Peyer's patch (tissue), 4 donors: ENCODE results near the gene LHFPL4.

Experiments used
- POLR2A ChIP-seq, 2 donors: fragments of 450-650 bp; IDR thresholded peaks; one replicate each; pipeline ENCODE4 v1.5.1; 2017; ENCODE audit warnings: antibody characterized with exemption in 2 of 2, mild to moderate bottlenecking in 2 of 2, moderate library complexity in 2 of 2
- TF ChIP-seq, protein P1 (sequence below), 6 experiments: fragments of 450-650 bp in 4 of 6; fragments of 200-600 bp in 2 of 6; sonication (generic) in 1 of 6; IDR thresholded peaks; one replicate each; pipeline ENCODE4 v1.5.1; 2017 to 2019; ENCODE audit warnings: antibody characterized with exemption in 6 of 6, mild to moderate bottlenecking in 3 of 6, moderate library complexity in 1 of 6

DNA sequence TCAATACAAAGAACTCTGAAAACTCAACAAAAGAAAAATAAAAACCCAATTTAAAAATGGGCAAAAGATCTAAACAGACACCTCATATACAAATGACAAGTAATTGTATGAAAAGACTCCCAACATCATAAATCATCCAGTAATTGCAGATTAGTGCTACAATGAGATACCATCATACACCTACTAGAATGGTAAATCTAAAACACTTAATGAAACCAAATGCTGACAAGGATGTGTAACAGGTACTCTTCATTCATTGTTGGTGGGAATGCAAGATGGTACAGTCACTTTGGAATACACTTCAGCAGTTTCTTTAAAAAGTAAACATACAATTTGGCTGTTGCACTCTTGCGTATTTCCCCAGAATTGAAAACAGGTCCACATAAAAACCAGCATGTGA is 68.4 kb downstream of the LHFPL4 start:
- TF ChIP-seq, protein P1, sequence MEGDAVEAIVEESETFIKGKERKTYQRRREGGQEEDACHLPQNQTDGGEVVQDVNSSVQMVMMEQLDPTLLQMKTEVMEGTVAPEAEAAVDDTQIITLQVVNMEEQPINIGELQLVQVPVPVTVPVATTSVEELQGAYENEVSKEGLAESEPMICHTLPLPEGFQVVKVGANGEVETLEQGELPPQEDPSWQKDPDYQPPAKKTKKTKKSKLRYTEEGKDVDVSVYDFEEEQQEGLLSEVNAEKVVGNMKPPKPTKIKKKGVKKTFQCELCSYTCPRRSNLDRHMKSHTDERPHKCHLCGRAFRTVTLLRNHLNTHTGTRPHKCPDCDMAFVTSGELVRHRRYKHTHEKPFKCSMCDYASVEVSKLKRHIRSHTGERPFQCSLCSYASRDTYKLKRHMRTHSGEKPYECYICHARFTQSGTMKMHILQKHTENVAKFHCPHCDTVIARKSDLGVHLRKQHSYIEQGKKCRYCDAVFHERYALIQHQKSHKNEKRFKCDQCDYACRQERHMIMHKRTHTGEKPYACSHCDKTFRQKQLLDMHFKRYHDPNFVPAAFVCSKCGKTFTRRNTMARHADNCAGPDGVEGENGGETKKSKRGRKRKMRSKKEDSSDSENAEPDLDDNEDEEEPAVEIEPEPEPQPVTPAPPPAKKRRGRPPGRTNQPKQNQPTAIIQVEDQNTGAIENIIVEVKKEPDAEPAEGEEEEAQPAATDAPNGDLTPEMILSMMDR (IDR thresholded peaks at IDR 0.05) = no peak
- TF ChIP-seq POLR2A (IDR thresholded peaks at IDR 0.05) = no peak
